Activated CD4-positive, alpha-beta T cell treated with anti-CD3 and anti-CD28 coated beads, Interleukin-2, Interleukin-4, amounts not matched to agents 100 ng/mL and 50 ng/mL, durations not matched to agents 16 hours and 8 hours (primary cell): ENCODE measurements around the gene SNAI3.

Experiments used
- DNase-seq: peaks from one replicate; pipeline ENCODE4 v3.0.0-alpha.2; 2020; ENCODE audit warnings: low spot score

Gene SNAI3

DNA sequence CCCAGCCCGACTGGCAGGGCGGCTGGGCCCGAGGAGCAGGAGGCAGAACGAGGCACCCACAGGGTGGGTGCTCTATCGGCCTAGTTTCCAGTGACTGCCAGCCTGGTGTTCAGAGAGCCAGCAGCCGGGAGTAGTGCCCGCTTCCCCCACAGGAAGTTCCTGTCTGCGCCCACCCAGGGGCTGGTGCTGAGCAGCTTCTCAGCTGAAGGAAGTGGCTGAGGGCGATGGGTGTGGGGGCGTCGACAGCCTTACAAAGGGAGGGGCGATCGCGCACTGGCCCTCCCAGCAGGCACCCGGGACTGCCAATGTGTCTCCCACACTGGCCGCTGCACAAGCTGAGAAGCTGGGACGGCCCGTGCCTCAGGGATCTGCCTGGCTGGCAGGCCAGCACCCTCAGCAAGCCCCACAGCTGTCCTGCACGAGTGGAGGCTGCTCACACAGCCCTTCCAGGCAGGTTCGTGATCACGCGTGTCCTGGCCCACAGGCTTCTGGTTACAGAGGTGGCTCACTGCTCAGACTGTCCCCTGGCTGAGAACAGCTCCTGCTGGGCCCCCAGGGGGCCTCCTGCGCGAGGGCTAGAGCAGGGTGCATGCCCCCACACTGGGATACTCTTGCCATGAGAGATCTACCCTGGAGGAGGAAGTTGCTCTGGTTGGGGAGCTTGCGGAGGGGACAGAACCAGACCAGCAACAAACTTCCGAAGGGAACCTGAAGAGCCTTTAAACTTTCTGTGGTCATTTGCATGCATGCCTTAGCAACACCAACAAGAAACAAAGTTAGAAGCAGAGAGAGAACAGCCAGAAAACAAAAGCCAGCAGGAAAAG lies 17.4 kb upstream of the SNAI3 start:
- peak; percentile 77 for DNase-seq

DNA sequence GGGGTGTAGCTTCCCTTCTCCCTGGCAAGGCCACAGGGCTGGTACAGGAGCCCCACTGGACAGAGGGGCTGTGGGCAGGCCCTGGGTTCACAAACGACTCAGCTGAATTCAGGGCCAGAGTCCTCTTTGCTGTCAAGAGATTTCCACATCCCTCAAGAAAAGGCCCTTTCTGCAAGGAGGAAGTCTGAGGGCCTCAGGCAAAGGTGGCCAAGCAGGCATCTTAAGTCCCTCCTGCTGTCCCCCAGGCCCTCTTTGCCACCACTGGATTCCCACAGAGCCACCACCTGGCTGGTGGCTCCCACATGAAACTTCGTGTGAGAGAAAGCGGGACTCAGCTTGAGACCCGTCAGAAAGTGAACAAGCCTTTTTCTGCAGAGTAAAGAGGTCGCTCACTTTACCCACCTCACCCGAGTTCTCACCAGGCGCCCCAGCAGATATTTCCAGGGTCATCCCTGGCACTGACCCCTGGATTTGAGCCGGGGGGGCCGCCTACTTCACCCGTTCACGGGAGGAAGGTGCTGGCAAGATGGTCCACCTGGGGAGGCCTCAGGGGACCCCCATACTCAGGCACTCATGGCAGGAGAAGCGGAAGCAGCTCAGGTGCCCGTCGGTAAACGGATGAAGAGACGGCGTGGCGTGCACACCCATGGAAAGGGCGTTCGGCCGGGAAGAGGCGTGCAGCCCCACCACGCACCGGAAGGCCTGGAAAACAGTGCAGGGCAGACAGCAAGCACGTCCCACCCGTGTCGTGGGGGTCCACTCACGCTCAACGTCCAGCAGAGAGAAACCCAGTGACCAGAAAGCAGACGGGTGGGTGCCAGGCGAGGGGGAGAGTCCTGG lies 16.3 kb upstream of the SNAI3 start:
- no peak for DNase-seq

DNA sequence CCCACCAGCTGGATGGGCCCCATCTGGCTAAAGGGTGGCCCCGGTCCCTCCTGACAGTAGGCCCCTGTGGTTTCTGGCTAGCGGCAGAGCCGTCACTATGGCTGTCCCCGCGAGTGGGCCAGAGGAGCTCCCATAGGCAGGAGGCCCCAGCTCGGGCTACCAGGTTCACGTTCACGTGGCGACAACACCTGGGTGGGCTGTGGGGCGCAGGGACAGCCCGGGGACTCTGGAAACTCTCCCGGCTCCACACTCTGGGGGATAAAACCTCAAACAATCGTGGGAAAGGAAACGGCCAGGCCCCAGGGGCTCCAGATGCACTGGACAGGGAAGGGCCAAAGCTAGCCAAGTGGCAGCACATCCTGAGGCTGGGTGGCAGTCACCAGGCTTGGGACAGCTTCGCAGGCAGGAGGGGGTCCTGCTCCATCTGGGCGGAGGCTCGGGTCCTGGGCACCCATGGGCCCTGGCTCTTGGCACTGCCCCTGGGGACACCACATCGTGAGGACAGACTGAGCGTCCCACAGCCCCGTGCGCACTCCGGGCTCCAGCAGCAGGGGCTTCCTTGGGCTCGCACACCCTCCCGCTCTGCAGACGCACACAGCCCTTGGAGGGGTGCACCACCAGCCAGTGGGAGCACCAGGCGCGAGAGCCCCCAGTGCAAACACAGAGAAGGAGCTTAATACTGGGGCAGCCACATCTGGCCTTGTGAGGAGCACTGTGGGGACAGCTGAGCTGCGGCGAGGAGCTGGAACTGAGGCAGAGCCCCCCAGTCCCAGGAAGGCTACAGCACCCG lies 15.5 kb upstream of the SNAI3 start:
- DNase-seq: no peak

DNA sequence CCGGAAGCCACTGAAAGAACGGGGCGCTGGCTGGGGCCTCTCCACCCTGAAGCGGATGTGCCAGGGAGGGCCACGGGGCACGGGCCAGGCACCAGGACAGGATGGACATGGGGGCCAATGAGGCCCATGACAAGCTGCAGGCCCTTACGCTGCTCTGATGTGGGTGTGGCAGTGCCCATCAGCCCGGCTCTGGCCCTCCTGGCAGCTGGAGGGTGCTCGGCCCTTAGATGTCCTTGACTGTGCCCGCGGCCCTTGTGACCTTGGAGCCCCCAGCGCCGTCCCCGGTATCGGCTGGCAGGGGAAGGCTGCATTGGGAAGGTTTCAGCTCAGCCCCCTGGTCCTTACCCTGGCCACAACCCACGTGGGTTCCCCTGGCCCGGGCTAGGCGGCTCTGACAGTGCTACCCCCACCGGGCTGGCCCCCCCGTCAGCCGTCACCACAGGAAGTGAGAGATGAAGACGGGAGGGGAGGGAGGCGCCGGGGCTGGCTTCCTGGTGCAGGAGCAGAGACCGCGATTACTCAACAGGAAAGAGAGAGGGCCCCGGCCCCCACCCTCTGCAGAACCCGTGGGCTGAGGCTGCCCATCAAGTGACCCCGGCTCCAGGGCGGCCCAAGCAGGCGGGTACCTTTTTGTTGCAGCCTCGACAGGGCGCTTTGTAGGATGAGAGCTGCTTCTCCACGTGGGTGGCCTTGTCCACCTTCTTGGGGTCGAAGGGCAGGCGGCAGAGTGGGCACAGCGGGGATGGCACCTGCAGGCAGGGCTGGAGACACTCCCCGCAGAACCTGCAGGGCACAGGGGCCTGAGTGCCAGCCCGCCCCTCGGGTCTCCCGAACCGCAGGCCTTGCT lies 14.6 kb upstream of the SNAI3 start:
- peak; percentile 96 for DNase-seq

- DNase-seq: no peak
Observed at GRCh38 chr16:88700322-88700635, 14.0 kb upstream of the SNAI3 start.

DNA sequence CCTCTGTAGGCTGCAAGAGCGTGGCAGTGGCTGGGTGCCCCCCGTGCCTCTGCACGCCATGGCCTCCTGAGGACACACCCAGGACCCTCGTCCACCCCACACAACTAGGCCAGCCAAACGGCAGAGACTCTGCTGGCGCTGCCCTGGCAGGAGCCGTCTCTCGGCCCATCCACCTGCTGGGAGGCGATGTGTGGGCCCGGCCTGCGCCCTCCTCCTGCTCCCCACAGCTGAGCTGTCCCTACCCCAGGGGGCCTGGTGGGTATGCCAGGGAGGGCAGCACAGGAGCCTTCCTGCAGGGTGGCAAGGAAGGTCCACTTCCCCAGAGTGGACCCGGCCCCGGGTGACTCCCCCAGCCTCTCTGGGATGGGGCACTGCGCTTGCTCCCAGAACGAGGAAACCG lies 12.9 kb upstream of the SNAI3 start:
- no peak for DNase-seq

GRCh38 chr16:88698646-88699045 lies 12.3 kb upstream of the SNAI3 start:
- DNase-seq: no peak

DNA sequence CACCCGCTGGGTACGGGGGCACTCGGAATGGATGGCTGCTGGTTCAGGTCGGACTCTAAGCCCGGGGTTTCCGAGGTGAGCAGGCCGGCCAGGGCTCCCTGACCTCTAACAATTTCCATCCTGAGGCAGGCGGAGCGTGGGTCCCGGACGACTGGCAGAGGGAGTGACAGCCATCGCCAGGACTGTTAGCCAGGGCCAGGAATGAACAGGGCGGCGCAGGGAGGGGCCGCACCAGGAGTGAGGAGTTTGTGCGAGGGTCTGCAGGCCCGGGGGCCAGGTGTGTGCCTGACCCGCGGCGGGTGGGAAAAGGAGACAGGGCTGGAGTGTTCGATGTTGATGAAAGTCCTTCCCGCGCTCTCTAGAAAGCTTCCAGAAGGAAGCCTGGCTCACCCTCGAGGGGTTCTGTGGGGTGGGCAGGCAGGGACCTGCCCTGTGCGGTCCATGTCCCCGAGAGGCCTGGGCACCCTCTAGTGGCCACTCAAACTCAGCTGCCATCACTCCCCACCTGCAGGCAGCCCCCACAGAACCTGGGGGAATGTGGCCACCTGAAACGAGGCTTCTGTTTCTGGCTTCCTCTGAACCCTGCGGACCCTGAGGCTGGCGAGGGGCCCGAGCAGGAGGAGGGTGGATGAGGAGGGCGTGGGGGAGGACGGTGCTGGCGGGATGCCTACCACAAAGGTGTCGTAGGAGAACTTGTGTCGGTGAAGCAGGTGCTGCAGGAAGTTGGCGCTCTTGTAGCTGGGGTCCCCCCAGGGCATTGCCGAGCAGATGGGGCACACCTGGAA lies 11.7 kb upstream of the SNAI3 start:
- no peak for DNase-seq

DNA sequence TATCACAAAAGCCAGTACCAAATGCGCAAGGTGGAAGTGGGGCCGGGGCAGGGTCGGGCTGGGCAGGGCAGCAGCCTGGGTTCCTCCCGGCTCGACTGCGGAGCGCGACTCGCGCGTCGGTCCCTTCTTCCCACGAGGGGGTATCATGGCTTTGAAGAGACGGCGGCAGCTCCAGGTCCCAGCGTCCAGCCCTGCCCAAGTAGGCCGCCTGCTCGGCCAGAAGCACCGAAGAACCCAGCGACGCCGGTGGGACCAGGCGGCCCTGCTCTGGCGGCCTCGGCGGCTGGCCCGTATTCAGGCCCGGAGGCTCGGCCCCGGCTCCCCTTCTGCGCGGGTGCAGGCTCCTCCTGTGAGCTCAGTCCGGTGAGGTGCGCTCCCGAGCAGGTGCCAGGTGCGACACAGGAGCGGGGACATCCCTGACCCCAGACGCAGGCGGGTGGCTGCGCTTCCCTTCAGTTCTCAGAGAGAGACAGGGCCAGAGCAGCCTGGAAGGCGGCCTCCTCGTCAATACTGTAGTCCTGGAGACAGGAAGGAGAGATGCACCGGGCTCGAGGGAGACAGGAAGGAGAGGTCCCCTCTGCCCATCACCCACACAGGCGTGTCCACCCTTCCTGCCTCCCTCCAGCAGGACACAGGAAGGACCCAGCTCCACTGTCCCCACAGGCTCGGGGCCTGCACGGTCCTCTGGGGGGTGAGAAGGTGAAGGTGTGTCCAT lies 11.0 kb upstream of the SNAI3 start:
- no peak for DNase-seq

DNA sequence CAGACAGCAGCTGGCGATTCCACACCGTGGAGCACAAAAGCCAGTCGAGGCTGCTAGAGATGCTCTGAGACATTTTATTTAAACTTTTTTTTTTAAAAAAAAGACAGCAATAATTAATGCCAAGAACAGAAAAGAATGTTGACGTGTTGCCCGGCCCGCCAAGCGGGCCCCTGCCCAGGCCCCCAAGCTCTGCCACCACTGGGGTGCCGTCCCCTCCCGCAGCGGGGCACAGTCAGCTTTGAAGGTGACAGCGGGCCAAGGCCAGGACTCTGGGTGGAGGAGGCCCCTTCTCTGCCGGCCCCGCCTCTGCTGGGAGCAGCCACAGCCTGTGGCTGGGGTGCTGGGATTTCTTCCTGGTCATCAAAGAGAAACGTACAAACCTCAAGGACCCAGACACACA lies 10.1 kb upstream of the SNAI3 start:
- no peak for DNase-seq

GRCh38 chr16:88695753-88696152 lies 9.4 kb upstream of the SNAI3 start:
- DNase-seq: no peak

DNA sequence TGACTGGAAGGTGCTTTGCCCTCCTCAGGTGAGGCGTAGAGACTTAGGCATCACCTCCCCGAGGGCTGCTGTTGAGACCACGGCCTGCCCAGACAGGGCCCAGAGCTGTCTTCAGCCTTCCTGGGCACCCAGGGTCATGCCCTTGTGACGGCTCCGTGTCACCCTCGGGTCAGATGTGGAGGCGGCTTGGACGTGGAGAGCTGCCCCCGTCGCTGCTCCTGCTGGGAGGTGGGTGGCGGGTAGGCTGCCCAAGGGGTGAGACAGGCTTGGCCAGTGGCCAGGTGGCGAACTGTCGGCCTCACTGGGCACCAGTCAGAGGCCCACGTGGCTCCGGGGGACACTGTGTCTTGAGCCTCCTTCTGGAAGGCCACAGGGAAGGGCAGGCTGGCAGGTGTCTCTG lies 8.9 kb upstream of the SNAI3 start:
- DNase-seq: no peak

DNA sequence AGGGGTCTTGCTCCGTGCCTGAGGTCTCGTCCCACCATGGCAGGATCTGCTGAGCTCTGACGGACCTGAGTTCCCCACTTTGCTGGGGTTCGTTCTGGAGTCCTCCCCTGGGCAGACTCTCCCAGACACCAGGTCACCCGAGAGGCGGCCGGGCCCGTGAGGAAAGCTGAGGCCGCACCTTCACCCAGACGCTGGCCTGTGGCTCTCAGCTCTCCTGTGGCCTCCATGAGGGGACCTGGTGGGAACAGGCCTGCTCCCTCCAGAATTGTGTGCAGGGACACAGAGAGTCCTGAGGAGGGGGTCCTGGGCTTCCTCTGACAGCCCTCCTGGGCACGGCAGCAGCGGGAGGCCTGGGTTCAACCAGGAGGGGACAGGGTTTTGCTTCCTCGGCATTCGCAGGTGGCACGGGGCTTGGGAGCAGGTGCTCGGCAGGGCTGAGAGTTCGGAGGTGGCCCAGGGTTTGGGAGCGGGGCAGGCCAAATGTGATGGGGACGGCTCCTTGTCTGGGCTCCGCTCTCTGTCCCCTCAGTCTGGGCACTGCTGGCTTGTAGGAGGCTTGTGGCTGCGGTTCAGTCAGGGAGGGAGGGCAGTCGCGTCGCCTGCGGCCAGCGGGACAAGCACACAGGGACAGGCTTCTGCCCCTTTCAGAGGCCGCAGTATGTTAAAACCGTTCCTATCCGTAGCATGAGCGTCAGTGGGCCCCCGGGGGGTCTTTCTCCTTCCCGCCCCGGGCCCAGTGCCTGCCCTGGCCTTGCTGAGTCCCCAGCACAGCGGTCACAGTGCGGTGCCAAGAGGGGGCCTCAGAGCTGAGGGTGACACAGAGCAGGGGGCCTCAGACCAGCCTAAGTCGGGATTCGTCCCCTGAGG lies 8.1 kb upstream of the SNAI3 start:
- no peak for DNase-seq

DNA sequence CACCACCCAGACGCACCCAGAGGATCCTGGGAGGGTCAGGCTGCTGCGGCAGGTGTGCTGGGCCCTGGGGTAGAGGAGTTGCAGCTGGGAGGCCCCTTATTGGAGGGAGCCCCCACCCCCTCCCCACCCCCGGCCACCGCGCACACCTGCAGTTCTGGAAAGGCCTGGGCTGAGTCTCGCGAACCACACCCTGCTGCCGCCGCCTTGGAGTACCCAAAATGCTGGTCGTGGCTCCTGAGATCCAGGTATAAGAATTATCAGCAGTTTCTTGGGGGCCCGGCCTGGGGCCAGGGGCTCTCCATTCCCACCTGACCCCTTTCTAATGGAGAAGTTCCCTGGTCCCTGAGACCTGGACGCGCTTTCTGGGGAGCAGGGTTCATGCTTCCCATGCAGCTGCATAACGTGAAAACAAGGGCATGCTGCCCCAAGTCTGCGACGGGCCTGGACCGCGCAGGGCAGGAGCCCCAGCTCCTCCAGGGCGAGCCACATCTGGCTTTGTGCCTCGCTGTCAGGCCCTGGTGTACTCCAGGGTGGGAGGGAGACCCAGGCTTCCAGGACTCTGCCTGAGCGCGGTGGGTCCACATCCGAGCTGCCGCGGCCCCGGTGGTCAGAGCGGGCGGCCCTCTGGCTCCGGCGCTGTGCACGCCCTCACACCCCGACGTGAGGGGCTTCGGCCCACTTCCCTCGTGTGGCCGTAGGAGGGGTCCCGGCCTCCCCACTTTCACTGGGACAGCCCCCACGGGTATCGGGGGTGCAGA lies 7.3 kb upstream of the SNAI3 start:
- DNase-seq: no peak

DNA sequence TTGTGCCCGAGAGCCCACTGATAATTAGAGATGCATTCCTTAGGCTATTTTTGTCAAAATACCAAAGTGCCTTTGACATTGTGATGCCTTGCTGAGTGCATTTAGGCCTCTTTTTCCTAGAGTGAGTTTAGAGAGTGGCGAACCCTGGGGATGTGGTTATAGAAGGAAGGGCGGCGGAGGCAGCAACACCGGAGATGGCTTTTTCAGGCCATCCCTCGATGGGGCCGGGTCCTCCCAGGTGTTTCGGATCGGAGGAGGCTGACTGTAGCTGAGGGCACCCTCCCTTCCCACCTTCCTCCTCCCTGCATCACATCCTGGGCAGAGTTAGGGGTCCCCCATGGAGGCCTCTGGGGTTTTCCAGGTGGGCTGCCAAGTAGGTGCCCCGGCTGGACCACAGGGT lies 6.6 kb upstream of the SNAI3 start:
- DNase-seq: no peak

DNA sequence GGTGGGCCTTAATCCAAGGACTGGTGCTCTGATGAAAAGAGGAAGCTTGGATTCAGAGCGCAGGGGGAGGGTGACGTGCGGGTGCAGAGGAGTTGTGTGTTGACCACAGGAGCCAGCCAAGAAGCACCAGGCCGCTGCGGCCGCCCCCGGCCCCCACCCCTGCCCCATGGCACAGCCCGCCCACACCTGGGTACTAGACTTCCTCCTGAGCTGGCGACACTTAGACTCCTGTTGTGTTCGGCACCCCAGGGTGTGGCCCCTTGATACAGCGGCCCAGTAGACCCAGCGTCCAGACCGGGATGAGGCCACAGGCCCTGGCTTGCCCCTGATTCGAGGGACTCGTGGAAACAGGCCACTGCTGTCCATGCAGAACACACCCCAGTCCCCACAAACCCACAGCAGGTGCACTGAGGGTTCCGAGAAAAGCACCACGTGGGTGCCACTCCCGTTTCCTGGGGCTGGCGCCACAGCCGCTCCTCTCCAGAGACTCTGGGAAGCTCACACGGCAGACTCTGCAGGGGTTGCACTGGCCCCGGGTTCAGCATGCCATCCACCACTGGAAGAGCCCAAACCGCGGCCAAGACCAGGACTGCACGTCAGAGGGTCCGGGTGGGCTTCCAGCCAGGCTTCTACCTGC lies 5.7 kb upstream of the SNAI3 start:
- DNase-seq: no peak

GRCh38 chr16:88691129-88691813 lies 5.0 kb upstream of the SNAI3 start:
- DNase-seq: no peak
